HG03469 (cell line): ENCODE data around the gene ABTB2.
"Not testable (repeated sequence)": the region's sequence is repeated elsewhere in the genome, so short reads cannot be mapped to it uniquely, and the experiment has no call there.

Experiments
- ATAC-seq: cut with Tn5 transposase; IDR thresholded peaks from one replicate; pipeline ENCODE4 v1.9.1; 2021; ENCODE audit warnings: mild to moderate bottlenecking, moderate library complexity, moderate number of reproducible peaks; ENCODE audit not compliant: unreplicated experiment

ABTB2 gene

GRCh38 chr11:34357701-34358257, at the start of gene ABTB2:
Gene ABTB2, minus strand, starts transcription at chr11:34358010.
- peak; percentile 82 for ATAC-seq

- no peak for ATAC-seq
Measured at GRCh38 chr11:34407121-34407813, 49.5 kb upstream of the ABTB2 start.

- no peak for ATAC-seq
Measured at GRCh38 chr11:34406413-34406812, 48.6 kb upstream of the ABTB2 start.

- no peak for ATAC-seq
Measured at GRCh38 chr11:34405079-34405858, 47.5 kb upstream of the ABTB2 start.

GRCh38 chr11:34404280-34404679, 46.5 kb upstream of the ABTB2 start:
- ATAC-seq, result no peak

- ATAC-seq, result no peak
Measured at GRCh38 chr11:34403431-34403830, 45.6 kb upstream of the ABTB2 start.

GRCh38 chr11:34397811-34398210, 40.0 kb upstream of the ABTB2 start:
- ATAC-seq, result no peak

- no peak for ATAC-seq
Measured at GRCh38 chr11:34397120-34397519, 39.3 kb upstream of the ABTB2 start.

GRCh38 chr11:34395916-34396550, 38.2 kb upstream of the ABTB2 start:
- no peak for ATAC-seq

GRCh38 chr11:34394771-34395300, 37.0 kb upstream of the ABTB2 start:
- no peak for ATAC-seq

GRCh38 chr11:34387653-34388052, 29.8 kb upstream of the ABTB2 start:
- ATAC-seq, result no peak

GRCh38 chr11:34386356-34386755, 28.5 kb upstream of the ABTB2 start:
- not testable (repeated sequence) for ATAC-seq

GRCh38 chr11:34382532-34383276, 24.9 kb upstream of the ABTB2 start:
- ATAC-seq, result no peak

GRCh38 chr11:34381775-34382174, 24.0 kb upstream of the ABTB2 start:
- no peak for ATAC-seq

- no peak for ATAC-seq
Measured at GRCh38 chr11:34380696-34381095, 22.9 kb upstream of the ABTB2 start.

GRCh38 chr11:34379539-34379938, 21.7 kb upstream of the ABTB2 start:
- ATAC-seq, result no peak

GRCh38 chr11:34379079-34379478, 21.3 kb upstream of the ABTB2 start:
- no peak for ATAC-seq

- no peak for ATAC-seq
Measured at GRCh38 chr11:34373727-34374126, 15.9 kb upstream of the ABTB2 start.

GRCh38 chr11:34366522-34366921, 8.7 kb upstream of the ABTB2 start:
- no peak for ATAC-seq

GRCh38 chr11:34364102-34364501, 6.3 kb upstream of the ABTB2 start:
- ATAC-seq, result no peak
